ENCODE results near the gene TENT5A.
A peak's percentile ranks its signal among the peaks of the same experiment; 100 is the strongest.

TENT5A gene

GRCh38 chr6:81771097-81771496, 18.6 kb upstream of the TENT5A start:
- DNase-seq (ENCODE audit: low read depth) = no peak

- no peak for DNase-seq (ENCODE audit: low read depth)
Observed at GRCh38 chr6:81770381-81770780, 17.9 kb upstream of the TENT5A start.

- no peak for DNase-seq (ENCODE audit: low read depth)
Observed at GRCh38 chr6:81769824-81770223, 17.3 kb upstream of the TENT5A start.

- DNase-seq (ENCODE audit: low read depth) = no peak
Observed at GRCh38 chr6:81768150-81768942, 15.9 kb upstream of the TENT5A start.

- no peak for DNase-seq (ENCODE audit: low read depth)
Observed at GRCh38 chr6:81767163-81767891, 14.8 kb upstream of the TENT5A start.

GRCh38 chr6:81766482-81767069, 14.1 kb upstream of the TENT5A start:
- DNase-seq (ENCODE audit: low read depth) = no peak

- DNase-seq (ENCODE audit: low read depth) = no peak
Observed at GRCh38 chr6:81764531-81764930, 12.1 kb upstream of the TENT5A start.

GRCh38 chr6:81763968-81764367, 11.5 kb upstream of the TENT5A start:
- DNase-seq (ENCODE audit: low read depth) = no peak

- DNase-seq (ENCODE audit: low read depth) = no peak
Observed at GRCh38 chr6:81763051-81763450, 10.6 kb upstream of the TENT5A start.

- no peak for DNase-seq (ENCODE audit: low read depth)
Observed at GRCh38 chr6:81762606-81763005, 10.1 kb upstream of the TENT5A start.

GRCh38 chr6:81762132-81762531, 9.7 kb upstream of the TENT5A start:
- no peak for DNase-seq (ENCODE audit: low read depth)

GRCh38 chr6:81761197-81761596, 8.7 kb upstream of the TENT5A start:
- DNase-seq (ENCODE audit: low read depth) = no peak

GRCh38 chr6:81759782-81760181, 7.3 kb upstream of the TENT5A start:
- DNase-seq (ENCODE audit: low read depth) = no peak

GRCh38 chr6:81758221-81758620, 5.7 kb upstream of the TENT5A start:
- DNase-seq (ENCODE audit: low read depth) = no peak

GRCh38 chr6:81756690-81757089, 4.2 kb upstream of the TENT5A start:
- no peak for DNase-seq (ENCODE audit: low read depth)

GRCh38 chr6:81755551-81755950, 3.1 kb upstream of the TENT5A start:
- DNase-seq (ENCODE audit: low read depth) = no peak

- no peak for DNase-seq (ENCODE audit: low read depth)
Observed at GRCh38 chr6:81754906-81755305, 2.4 kb upstream of the TENT5A start.

GRCh38 chr6:81753711-81754577, 1.5 kb upstream of the TENT5A start:
- peak; percentile 73 for DNase-seq (ENCODE audit: low read depth)

GRCh38 chr6:81752921-81753710, 635 bp upstream of the TENT5A start:
- DNase-seq (ENCODE audit: low read depth) = peak; percentile 53

- DNase-seq (ENCODE audit: low read depth) = no peak
Observed at GRCh38 chr6:81751388-81752083, 945 bp downstream of the TENT5A start.
